ENCODE measurements around the gene TOP2A. TPM values are rescaled to one million over a fixed set of nuclear protein-coding genes. Genes with fewer than 3 reads are reported as not detected.
A peak's percentile ranks its signal among the peaks of the same experiment; 100 is the strongest.

Gene TOP2A
- total RNA-seq, 2 donors from 2014 or later: 46.2 to 124 TPM

DNA sequence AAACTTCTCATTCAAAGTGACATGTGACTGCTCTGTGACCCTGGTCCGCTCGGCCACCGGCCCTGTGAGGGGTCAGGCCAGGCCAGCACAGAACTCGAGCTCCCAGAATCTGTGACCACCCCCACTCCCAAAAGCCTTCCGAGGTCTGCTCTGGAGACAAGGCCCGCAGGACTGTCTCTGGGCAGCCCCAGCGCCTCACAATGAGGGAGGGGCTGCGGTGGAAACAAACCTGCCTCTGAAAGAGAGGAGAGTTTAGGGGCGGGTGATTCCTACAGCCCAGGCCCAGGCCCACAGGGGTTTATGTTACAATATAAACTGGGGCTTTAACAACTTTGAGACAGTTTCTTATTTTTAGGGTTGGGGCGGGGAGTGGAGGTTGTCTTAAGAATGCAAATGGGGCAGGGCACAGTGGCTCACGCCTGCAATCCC lies 45.4 kb upstream of the TOP2A start:
- H3K9ac ChIP-seq (ENCODE audit: low read depth in 2 of 2, low read length in 2 of 2): no peak overlapping the region
- no peak overlapping the region for H3K27ac ChIP-seq
- H3K36me3 ChIP-seq: no peaks in the 10 kb centered on the region
- intact Hi-C loops (cut with DNase I): no loop called here
- no peaks in the 10 kb centered on the region for H3K4me1 ChIP-seq
- TF ChIP-seq, protein P1, sequence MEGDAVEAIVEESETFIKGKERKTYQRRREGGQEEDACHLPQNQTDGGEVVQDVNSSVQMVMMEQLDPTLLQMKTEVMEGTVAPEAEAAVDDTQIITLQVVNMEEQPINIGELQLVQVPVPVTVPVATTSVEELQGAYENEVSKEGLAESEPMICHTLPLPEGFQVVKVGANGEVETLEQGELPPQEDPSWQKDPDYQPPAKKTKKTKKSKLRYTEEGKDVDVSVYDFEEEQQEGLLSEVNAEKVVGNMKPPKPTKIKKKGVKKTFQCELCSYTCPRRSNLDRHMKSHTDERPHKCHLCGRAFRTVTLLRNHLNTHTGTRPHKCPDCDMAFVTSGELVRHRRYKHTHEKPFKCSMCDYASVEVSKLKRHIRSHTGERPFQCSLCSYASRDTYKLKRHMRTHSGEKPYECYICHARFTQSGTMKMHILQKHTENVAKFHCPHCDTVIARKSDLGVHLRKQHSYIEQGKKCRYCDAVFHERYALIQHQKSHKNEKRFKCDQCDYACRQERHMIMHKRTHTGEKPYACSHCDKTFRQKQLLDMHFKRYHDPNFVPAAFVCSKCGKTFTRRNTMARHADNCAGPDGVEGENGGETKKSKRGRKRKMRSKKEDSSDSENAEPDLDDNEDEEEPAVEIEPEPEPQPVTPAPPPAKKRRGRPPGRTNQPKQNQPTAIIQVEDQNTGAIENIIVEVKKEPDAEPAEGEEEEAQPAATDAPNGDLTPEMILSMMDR (IDR thresholded peaks at IDR 0.05): no peak
- no peaks in the 10 kb centered on the region for H3K27me3 ChIP-seq
- no peaks in the 10 kb centered on the region for H3K9me3 ChIP-seq
- DNase-seq: no peak
- no peak overlapping the region for H3K4me3 ChIP-seq

DNA sequence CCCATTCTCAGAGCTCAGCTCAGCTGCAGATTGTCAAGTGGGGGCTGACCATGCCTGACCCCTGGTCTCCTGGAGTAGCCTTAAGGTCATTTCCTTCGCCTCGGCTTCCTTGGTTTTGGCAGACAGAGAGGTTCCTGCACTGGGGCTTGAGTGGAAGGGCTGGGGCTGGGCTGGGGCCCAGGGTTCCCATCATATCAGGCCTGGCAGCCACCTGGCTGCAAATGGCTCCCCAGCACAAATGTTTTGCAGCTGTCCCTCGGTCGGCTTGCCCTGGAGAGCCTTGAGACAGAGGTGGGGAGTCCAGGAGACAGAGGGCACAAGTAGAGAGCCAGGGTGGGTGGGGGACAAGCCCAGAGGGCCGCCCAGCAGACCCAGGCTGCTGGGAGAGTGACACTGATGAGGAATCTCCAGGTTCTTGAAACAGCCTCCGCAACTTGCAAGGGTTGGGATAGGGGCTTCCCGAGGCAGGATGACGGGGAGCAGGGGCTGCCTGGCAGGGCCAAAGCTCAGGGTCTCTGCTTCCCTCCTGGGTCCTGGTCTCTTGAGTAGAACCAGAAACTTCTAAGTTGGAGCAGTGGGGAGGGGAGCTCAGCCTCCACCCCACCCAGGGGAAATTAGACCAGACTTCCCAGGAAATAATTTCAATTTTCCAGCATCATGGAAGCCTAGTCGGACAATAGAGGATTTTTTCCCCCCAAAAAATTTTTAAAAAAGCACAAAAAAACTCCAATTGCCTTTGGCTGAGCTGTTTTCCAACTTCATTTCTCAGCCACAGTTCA lies 44.8 kb upstream of the TOP2A start:
- no peaks in the 10 kb centered on the region for H3K36me3 ChIP-seq
- H3K9me3 ChIP-seq: no peaks in the 10 kb centered on the region
- no peak overlapping the region for H3K4me3 ChIP-seq
- H3K27ac ChIP-seq: no peak overlapping the region
- H3K27me3 ChIP-seq: no peaks in the 10 kb centered on the region
- no peaks in the 10 kb centered on the region for H3K4me1 ChIP-seq
- TF ChIP-seq, protein P1 (IDR thresholded peaks at IDR 0.05): no peak
- intact Hi-C loops (cut with DNase I): no loop called here
- DNase-seq: no peak
- peak overlapping the region in 1 of 2 donors; percentile 12 for H3K9ac ChIP-seq (ENCODE audit: low read depth in 2 of 2, low read length in 2 of 2)

DNA sequence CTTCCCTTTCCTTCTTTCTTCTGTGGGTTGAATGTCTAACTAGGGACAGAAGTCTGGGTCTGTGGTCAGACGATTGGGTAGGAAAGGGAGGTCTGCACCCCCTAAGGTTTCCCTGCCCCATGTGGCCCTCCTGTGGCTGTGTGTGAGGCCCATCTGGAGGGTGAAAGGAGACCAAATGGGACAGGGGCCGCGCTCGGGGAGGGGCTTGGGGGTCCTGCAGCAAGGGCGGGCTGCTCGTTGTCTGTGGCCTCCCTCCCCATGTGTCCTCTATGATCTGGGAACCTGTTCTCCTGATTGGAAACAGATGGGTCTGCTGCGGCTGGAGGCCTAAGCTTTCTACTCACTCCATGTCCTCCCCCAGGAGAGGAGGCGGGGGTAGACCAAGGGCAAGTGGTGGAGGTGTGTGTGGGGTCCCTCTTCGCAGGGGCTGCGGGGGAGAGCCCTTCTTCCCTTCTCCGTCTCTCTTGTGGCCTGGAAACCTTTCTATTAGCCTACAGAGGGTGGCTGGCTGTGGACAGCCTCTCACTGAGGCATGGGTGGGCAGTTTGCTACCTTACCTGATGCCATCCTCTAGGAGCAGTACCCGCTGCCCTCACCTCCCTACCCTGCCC lies 44.1 kb upstream of the TOP2A start:
- no peak overlapping the region for H3K27ac ChIP-seq
- peak overlapping the region in 1 of 2 donors; percentile 12 for H3K9ac ChIP-seq (ENCODE audit: low read depth in 2 of 2, low read length in 2 of 2)
- H3K36me3 ChIP-seq: no peaks in the 10 kb centered on the region
- no peaks in the 10 kb centered on the region for H3K4me1 ChIP-seq
- intact Hi-C loops (cut with DNase I): no loop called here
- no peaks in the 10 kb centered on the region for H3K27me3 ChIP-seq
- no peak overlapping the region for H3K4me3 ChIP-seq
- no peak for DNase-seq
- TF ChIP-seq, protein P1 (IDR thresholded peaks at IDR 0.05): no peak
- no peaks in the 10 kb centered on the region for H3K9me3 ChIP-seq

DNA sequence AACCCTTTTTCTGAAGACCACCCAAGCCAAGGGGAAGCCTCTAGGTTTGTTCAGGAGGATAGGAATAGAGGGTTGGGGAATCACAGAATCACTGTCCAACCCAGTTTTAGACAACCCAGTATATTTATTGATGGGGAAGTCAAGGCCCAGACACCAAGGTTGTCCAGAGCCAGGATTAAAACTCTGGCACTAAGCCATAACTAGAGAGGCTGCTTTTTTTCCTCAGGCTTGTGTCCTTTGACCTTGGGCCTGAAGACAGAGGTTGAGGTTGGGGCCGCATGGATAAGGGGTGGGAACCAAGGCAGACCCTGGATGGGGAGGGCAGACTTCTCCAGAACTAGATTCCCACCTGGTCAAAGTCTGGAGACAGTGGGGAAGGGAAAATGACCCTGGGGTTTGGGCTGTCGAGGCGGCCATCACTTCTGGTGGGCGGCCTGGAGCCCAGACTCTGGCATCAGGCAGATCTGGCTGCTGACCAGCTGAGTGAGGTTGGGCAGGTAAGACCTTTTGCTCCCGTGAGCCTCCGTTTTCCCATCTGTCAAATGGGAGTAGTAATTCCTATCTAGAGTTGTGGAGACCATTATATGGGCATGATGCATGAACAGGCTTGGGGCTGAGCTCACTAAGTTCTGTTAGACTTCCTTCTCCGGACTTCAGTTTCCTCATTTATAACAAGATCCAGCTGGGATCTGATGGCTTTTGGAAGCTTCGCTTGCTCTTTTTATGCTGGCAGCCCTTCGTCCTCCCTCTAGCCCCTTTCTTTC lies 43.5 kb upstream of the TOP2A start:
- no peak overlapping the region for H3K4me3 ChIP-seq
- TF ChIP-seq, protein P1 (IDR thresholded peaks at IDR 0.05): no peak
- no peaks in the 10 kb centered on the region for H3K36me3 ChIP-seq
- H3K27me3 ChIP-seq: no peaks in the 10 kb centered on the region
- no peaks in the 10 kb centered on the region for H3K4me1 ChIP-seq
- DNase-seq: no peak
- H3K27ac ChIP-seq: no peak overlapping the region
- intact Hi-C loops (cut with DNase I): no loop called here
- H3K9ac ChIP-seq (ENCODE audit: low read depth in 2 of 2, low read length in 2 of 2): no peak overlapping the region
- no peaks in the 10 kb centered on the region for H3K9me3 ChIP-seq

DNA sequence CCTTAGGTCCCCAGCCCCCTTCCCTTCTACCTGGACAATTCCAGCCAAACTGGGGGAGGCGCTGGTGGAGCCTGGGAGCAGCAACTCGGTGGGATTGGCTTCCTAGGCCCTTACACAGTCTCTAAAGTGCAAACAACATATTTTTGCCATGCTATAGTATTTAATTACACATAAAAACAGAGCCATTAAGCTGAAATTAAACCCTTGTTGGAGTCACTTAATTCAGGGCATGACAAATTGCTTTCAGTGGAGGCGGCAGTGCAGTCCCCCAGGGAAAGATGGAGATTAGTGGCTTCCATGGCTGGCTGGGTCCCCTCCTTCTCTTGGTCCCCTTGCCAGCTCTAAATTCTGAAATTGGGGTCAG lies 42.9 kb upstream of the TOP2A start:
- no peak overlapping the region for H3K27ac ChIP-seq
- no peaks in the 10 kb centered on the region for H3K27me3 ChIP-seq
- TF ChIP-seq, protein P1 (IDR thresholded peaks at IDR 0.05): no peak
- no peaks in the 10 kb centered on the region for H3K4me1 ChIP-seq
- no peaks in the 10 kb centered on the region for H3K36me3 ChIP-seq
- no peak overlapping the region for H3K4me3 ChIP-seq
- no peaks in the 10 kb centered on the region for H3K9me3 ChIP-seq
- no peak for DNase-seq
- no peak overlapping the region for H3K9ac ChIP-seq (ENCODE audit: low read depth in 2 of 2, low read length in 2 of 2)
- intact Hi-C loops (cut with DNase I): no loop called here
